ENCODE measurements around the gene CPLX4.

GRCh38 chr18:59332986-59333385 lies 14.5 kb upstream of the CPLX4 start:
- no peak for TF ChIP-seq CTCF (IDR thresholded peaks at IDR 0.05)
- no peak for TF ChIP-seq ZFX (IDR thresholded peaks at IDR 0.05; ENCODE audit: borderline replicate concordance)
